ENCODE measurements around the gene GRK5.

- TF ChIP-seq CTCF (IDR thresholded peaks at IDR 0.05 in 2 of 3, conservative IDR thresholded peaks at IDR 0.05 in 1 of 3; ENCODE audit: insufficient read depth in 2 of 3, low read depth in 1 of 3, low read length in 3 of 3) (no peak), MXI1 (IDR thresholded peaks at IDR 0.05; ENCODE audit: low read depth, low read length) (no peak), PRPF4 (IDR thresholded peaks at IDR 0.05; ENCODE audit: insufficient read depth, low read depth, low read length, poor library complexity, severe bottlenecking) (no peak), CEBPG (CRISPR knock-in tag; IDR thresholded peaks at IDR 0.05) (no peak), CEBPG (tag; conservative IDR thresholded peaks at IDR 0.05 in 1 of 2, IDR thresholded peaks at IDR 0.05 in 1 of 2) (no peak), ZNF121 (CRISPR knock-in tag; conservative IDR thresholded peaks at IDR 0.05) (no peak)
These were observed 76.4 kb downstream of the GRK5 start for GRCh38 chr10:119283818-119284217.

Measured in K562 (cell line).